Thoracic aorta (tissue), 2 donors: ENCODE measurements around the gene CALHM4. TPM values are rescaled to one million over a fixed set of nuclear protein-coding genes. Genes with fewer than 3 reads are reported as not detected.

Source experiments
- ATAC-seq: fragments of 150-250 bp; one replicate; pipeline ENCODE4 v1.8.0; 2017; ENCODE audit warnings: low read depth; ENCODE audit not compliant: insufficient number of reproducible peaks, low FRiP score
- DNase-seq: peaks from one replicate; pipeline ENCODE4 v3.0.0-alpha.2; 2020; ENCODE audit warnings: low spot score
- H3K27ac ChIP-seq, 2 donors: fragments of 200-600 bp; sonication (generic); 1 replicate in 1 of 2; 2 replicates in 1 of 2; pipeline ENCODE4 v1.5.1; 2016; ENCODE audit warnings: mild to moderate bottlenecking in 2 of 2, moderate library complexity in 2 of 2
- H3K27me3 ChIP-seq: fragments of 200-600 bp; sonication (generic); replicated peaks from 2 replicates; pipeline ENCODE4 v1.6.0; 2016; ENCODE audit warnings: mild to moderate bottlenecking; ENCODE audit not compliant: insufficient read depth
- H3K36me3 ChIP-seq: fragments of 200-600 bp; sonication (generic); one replicate; pipeline ENCODE4 v1.5.1; 2016
- H3K4me1 ChIP-seq, 2 donors: fragments of 200-600 bp; sonication (generic); 1 replicate in 1 of 2; 2 replicates in 1 of 2; pipeline versions ENCODE4 v1.5.1 to v1.6.0; 2016; ENCODE audit warnings: low read depth in 2 of 2, mild to moderate bottlenecking in 1 of 2; ENCODE audit not compliant: control insufficient read depth in 1 of 2
- H3K4me3 ChIP-seq: fragments of 200-600 bp; sonication (generic); 2 replicates; pipeline ENCODE4 v1.5.1; 2016; ENCODE audit warnings: mild to moderate bottlenecking
- H3K9me3 ChIP-seq: fragments of 200-600 bp; sonication (generic); 2 replicates; pipeline ENCODE4 v1.5.1; 2016
- total RNA-seq, 2 donors: library from RNA; depleted of rRNA; stranded (reverse); fragments of >200 nt; gene quantifications; one replicate each; pipeline versions ENCODE4 v1.1.0 to v1.2.3, GENCODE V29; 2016
- TF ChIP-seq, protein P1 (sequence below): fragments of 200-600 bp; sonication (generic); IDR thresholded peaks from one replicate; pipeline ENCODE4 v1.5.1; 2019; ENCODE audit warnings: antibody characterized with exemption

CALHM4 gene
- total RNA-seq, 2 donors from 2014 or later, result not detected

DNA sequence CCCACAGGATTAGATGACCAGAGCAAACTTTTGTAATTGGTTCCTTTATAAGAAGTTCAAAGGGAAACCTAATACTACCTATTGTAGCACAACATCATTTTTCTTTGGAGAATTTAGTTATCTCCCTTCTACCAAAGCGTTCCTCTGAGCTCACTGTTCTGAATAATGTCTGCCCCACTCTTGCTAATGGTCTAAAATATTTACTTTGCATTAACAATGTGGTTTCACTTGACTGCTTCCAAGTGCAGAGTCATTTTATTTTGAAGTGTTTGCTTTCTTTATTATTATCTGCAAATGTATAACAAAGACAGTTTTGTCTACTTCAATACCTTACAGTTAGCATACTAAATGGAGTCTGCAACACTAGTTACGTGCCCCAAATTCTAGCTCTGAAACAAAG is 23.1 kb upstream of the CALHM4 start:
- no peaks in the 10 kb centered on the region for H3K27me3 ChIP-seq
- H3K4me3 ChIP-seq, result no peak overlapping the region
- TF ChIP-seq, protein P1, sequence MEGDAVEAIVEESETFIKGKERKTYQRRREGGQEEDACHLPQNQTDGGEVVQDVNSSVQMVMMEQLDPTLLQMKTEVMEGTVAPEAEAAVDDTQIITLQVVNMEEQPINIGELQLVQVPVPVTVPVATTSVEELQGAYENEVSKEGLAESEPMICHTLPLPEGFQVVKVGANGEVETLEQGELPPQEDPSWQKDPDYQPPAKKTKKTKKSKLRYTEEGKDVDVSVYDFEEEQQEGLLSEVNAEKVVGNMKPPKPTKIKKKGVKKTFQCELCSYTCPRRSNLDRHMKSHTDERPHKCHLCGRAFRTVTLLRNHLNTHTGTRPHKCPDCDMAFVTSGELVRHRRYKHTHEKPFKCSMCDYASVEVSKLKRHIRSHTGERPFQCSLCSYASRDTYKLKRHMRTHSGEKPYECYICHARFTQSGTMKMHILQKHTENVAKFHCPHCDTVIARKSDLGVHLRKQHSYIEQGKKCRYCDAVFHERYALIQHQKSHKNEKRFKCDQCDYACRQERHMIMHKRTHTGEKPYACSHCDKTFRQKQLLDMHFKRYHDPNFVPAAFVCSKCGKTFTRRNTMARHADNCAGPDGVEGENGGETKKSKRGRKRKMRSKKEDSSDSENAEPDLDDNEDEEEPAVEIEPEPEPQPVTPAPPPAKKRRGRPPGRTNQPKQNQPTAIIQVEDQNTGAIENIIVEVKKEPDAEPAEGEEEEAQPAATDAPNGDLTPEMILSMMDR, result no peak
- DNase-seq (no peak), ATAC-seq (no peak)
- H3K27ac ChIP-seq, result no peak overlapping the region
- H3K9me3 ChIP-seq, result no peaks in the 10 kb centered on the region
- H3K36me3 ChIP-seq, result no peaks in the 10 kb centered on the region
- H3K4me1 ChIP-seq, result peaks cover 0 to 17% of the 10 kb centered on the region in 2 donors

DNA sequence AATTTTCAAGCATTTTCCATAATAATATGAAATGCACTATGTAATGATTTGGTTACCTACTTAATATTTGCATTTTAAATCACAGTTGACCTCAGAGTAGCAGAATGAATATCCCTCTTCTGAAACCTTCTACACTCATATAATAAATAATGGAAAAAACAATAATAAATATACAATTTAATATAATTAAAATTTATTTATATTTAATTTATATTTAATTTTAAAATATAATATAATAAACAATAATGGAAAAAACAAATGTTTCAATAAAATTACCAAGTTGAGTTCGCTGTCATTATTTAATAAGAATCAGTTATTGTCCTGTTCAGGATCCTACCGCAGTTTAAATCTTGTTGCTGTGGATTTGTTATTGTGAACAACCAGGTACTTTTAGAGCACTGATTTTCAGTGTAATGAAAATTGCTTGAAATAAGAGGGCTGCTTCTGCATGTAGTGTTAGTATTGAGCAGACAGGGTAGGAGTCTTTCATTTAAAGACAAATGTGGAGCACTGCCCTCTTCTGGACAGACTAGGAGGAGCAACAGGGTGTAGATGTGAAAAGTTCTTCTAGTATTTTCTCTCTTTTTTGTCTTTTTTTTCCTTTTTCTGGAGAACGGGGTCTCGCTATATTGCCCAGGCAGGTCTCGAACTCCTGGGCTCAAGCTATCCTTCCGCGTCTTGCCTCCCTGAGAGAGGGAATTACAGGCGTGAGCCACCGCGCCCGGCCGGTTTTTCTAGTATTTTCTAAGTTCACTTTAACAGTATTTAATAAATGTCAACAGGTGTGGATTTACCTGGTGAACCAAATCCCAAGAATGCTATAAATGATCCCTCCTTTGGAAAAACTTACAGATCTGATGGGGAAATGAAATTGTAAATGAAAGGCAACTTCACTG is 21.6 kb upstream of the CALHM4 start:
- no peak for ATAC-seq
- TF ChIP-seq, protein P1, result peak; percentile 72
- H3K27me3 ChIP-seq, result no peaks in the 10 kb centered on the region
- no peak for DNase-seq
- no peak overlapping the region for H3K27ac ChIP-seq
- H3K9me3 ChIP-seq, result no peaks in the 10 kb centered on the region
- no peaks in the 10 kb centered on the region for H3K36me3 ChIP-seq
- peaks cover 0 to 17% of the 10 kb centered on the region in 2 donors for H3K4me1 ChIP-seq
- no peak overlapping the region for H3K4me3 ChIP-seq

DNA sequence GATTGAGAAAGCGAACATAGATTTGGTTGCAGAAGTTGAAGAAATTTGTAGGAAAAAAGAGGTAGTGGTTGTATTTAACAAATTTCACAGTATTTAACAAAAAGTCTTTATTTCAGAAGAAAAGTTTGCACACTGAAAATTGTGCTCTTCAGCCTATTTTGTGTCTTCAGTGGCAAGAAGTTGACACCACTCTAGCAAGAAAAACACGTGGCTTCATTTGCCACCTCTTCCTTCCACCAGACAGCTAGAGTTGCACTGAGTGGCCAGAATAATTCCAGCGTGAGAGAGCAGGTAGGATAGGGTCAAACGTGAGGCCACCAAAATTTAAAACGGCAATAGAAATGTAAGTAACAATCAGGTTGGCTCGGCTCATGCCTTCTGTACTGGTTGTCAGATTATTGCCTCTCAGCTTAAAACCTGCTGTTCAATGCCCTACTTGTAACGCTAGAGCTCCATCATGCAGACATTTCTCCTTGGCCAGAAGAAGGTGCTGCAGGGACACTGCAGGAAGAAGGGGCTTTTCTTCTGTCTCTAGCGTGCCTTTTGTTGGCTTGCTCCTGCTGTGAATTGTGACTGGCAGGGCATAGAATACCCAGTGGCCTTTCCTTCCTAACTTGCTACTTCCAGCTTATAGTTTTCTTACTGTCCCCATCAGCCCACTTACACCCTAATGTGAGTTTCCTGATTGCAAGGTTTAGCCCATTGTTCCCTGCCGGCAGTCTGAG is 20.2 kb upstream of the CALHM4 start:
- TF ChIP-seq, protein P1, result no peak
- ATAC-seq (no peak), DNase-seq (no peak)
- no peaks in the 10 kb centered on the region for H3K27me3 ChIP-seq
- no peaks in the 10 kb centered on the region for H3K9me3 ChIP-seq
- H3K4me3 ChIP-seq, result no peak overlapping the region
- H3K27ac ChIP-seq, result no peak overlapping the region
- peaks cover 0 to 12% of the 10 kb centered on the region in 2 donors for H3K4me1 ChIP-seq
- H3K36me3 ChIP-seq, result no peaks in the 10 kb centered on the region

DNA sequence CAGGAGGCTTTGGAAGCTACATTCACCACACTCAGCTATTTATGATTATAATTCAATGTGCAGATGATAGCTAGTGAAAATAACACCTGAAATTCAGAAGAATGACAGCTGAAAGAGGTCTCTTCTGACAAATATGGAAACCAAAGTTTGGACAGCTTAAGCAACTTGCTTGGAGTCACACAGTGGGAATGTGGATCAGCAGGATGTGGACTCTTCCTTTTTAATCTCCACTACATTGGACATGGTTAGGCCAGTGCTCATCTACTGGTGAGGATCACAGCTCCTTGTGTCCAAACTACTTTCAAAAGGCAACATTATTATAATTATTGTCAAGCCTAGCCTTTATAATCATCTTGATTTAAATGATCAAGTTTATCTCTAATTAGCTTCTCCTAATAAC is 18.4 kb upstream of the CALHM4 start:
- H3K36me3 ChIP-seq, result no peaks in the 10 kb centered on the region
- TF ChIP-seq, protein P1, result no peak

DNA sequence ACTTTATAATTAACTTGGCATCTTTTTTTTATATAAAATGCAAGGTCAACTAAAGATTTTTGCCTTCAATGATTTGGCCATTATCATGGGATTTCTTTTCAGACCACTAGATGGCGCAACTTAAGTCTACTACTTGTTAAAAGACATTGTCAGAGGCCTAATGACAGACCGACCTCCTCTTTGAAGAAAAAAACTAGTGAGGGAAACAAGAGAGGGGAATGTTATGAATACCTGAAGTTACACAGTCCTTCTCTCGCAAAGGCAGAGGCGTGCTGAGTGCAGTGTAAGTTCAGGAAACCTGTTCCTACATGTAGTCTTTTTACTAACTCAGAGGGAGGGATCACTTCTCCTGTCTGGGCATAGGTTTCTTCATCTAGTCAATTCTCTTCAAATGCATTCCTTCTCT is 17.3 kb upstream of the CALHM4 start:
- TF ChIP-seq, protein P1, result peak; percentile 57
- no peak for ATAC-seq
- Histone ChIP-seq H3K9me3 (no peaks in the 10 kb centered on the region), H3K4me3 (no peak overlapping the region), H3K4me1 (no peaks in the 10 kb centered on the region), H3K36me3 (no peaks in the 10 kb centered on the region), H3K27me3 (no peaks in the 10 kb centered on the region), H3K27ac (no peak overlapping the region)
- no peak for DNase-seq

More for the DNA sequence above, 18.4 kb upstream of the CALHM4 start:
- DNase-seq (no peak), ATAC-seq (no peak)
- Histone ChIP-seq H3K9me3 (no peaks in the 10 kb centered on the region), H3K27me3 (no peaks in the 10 kb centered on the region), H3K27ac (no peak overlapping the region), H3K4me1 (no peaks in the 10 kb centered on the region), H3K4me3 (no peak overlapping the region)
